ENCODE measurements around the gene CLASP1. TPM values are rescaled to one million over a fixed set of nuclear protein-coding genes. Genes with fewer than 3 reads are reported as not detected.
A peak's percentile ranks its signal among the peaks of the same experiment; 100 is the strongest.

Gene CLASP1
- total RNA-seq, 4 donors from 2014 or later, result 28.9 to 58.0 (median 41.9) TPM

DNA sequence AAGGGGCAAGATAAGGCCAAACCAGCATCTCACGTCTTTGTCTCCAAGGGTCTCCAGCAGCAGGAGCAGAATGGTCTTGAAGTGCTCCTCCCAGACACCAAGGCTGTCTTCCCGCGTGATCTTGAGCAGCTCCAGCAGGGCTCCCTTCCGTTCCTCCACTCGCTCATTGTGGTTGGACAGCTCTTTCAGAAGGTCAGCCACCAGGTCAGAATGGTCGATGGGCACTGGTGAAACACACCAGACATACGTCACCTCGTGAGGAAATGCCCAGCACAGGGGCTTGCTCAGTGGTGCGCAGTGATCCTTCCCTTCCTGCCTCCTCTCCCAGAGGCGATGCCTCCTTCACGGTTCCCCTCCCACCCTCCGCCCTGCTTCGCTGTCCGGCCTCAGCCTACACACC lies 284.2 kb downstream of the CLASP1 start:
- Histone ChIP-seq H3K9me3 (no peaks in the 10 kb centered on the region), H3K4me3 (no peak overlapping the region), H3K36me3 (peaks cover 14 to 99% (median 20%) of the 10 kb centered on the region in 3 donors), H3K27me3 (no peaks in the 10 kb centered on the region), H3K4me1 (peaks cover 0 to 32% (median 11%) of the 10 kb centered on the region in 3 donors), H3K27ac (no peak overlapping the region)
- intact Hi-C loops (cut with DNase I), result no loop called here
- TF ChIP-seq, protein P1, sequence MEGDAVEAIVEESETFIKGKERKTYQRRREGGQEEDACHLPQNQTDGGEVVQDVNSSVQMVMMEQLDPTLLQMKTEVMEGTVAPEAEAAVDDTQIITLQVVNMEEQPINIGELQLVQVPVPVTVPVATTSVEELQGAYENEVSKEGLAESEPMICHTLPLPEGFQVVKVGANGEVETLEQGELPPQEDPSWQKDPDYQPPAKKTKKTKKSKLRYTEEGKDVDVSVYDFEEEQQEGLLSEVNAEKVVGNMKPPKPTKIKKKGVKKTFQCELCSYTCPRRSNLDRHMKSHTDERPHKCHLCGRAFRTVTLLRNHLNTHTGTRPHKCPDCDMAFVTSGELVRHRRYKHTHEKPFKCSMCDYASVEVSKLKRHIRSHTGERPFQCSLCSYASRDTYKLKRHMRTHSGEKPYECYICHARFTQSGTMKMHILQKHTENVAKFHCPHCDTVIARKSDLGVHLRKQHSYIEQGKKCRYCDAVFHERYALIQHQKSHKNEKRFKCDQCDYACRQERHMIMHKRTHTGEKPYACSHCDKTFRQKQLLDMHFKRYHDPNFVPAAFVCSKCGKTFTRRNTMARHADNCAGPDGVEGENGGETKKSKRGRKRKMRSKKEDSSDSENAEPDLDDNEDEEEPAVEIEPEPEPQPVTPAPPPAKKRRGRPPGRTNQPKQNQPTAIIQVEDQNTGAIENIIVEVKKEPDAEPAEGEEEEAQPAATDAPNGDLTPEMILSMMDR (IDR thresholded peaks at IDR 0.05), result no peak
- no peak for TF ChIP-seq POLR2A (IDR thresholded peaks at IDR 0.05)
- DNase-seq, result no peak
- WGBS, 2 donors, result 90 to 94% methylated on average over 11 to 14 of the region's 14 CpGs

DNA sequence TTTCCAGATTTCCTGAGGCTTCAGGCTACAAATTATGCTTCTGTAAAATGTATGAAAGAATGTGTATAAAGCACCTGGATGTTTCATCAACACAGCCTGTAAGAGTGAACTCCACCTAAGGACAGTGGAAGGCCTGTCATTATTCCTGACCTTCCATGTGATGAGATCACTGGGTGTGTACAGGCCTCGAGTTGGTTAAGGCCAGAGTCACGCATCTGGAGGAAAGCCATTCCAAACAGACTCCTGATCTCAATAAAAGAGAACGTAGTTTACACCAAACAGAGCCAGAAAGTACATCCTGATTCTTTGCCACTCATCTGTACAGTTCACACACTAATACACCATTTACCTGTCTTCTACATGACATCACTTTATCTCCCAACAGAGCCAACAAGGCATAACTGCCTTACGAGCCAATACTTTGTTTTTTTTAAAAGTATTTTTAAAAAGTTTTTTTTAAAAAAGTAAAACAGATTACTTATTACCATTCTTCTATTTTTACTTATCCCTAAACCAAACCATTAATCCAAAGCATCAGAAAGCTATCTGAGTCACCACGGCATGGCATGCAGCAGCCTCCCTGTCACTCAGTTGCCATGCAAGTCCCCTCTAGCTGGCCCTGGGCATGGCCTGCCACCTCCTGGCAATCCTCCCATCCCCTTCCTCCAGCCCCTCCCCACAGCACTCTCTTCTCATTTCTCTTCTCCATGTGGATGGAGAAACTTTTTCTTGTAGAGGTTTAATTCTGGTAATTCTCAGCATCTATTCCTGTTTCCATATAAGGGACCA lies 285.4 kb downstream of the CLASP1 start:
- intact Hi-C loops (cut with DNase I), result no loop called here
- H3K9me3 ChIP-seq, result no peaks in the 10 kb centered on the region
- no peak overlapping the region for H3K4me3 ChIP-seq
- peaks cover 12 to 99% (median 20%) of the 10 kb centered on the region in 3 donors for H3K36me3 ChIP-seq
- no peak for DNase-seq
- no peak for TF ChIP-seq POLR2A (IDR thresholded peaks at IDR 0.05)
- TF ChIP-seq, protein P1 (IDR thresholded peaks at IDR 0.05), result no peak
- peak overlapping the region in 3 of 4 donors; percentile 29 to 62 (median 57) for H3K27ac ChIP-seq
- WGBS, 2 donors, result 18 to 49% methylated on average over 5 of the region's 5 CpGs
- no peaks in the 10 kb centered on the region for H3K27me3 ChIP-seq
- H3K4me1 ChIP-seq, result peaks cover 0 to 34% (median 11%) of the 10 kb centered on the region in 3 donors

DNA sequence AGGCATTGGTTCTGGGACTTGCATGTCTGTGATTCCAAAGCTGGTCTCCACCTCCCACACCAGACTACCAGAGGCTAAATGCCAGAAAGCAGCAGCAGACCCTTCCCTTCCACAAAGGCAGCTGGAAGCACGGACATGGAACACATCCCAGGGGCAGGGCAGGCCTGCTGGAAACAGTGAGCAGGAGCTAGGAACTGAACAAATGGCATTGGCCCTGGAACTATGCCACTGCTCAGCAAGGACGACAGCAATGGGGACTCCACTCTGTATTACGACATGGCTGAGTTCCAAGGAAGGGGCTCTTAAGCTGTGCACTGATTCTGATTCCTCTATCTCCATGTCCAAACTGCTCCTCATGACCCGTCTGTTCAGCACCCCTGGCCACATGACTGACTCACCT lies 286.5 kb downstream of the CLASP1 start:
- Histone ChIP-seq H3K4me3 (no peak overlapping the region), H3K9me3 (no peaks in the 10 kb centered on the region), H3K27me3 (no peaks in the 10 kb centered on the region), H3K27ac (peak overlapping the region in 1 of 4 donors; percentile 57), H3K36me3 (peaks cover 12 to 98% (median 21%) of the 10 kb centered on the region in 3 donors), H3K4me1 (peaks cover 0 to 34% (median 11%) of the 10 kb centered on the region in 3 donors)
- no peak for TF ChIP-seq POLR2A (IDR thresholded peaks at IDR 0.05)
- TF ChIP-seq, protein P1 (IDR thresholded peaks at IDR 0.05), result no peak
- no peak for DNase-seq
- intact Hi-C loops (cut with DNase I), result no loop called here
- 82 to 94% methylated on average over 2 to 4 of the region's 4 CpGs for WGBS, 2 donors

DNA sequence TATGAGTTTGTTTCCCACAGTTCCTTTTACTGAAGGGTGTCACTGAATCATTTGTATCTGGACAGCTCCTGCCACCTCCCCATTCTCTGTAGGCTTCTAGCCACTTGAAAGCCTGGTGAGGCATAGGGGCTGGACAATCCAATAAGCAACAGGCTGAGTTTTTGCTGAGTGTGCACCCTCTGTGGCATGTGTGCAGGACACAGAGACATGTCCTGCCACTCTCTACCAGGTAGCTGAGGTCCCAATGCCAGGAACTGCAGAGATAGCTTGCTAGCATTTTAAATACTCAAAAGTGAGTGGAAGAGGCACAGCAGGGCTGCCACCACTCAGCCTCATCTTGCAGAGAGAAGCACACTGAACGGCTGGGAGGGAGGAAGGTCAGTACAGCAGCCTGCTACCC lies 287.0 kb downstream of the CLASP1 start:
- peaks cover 12 to 98% (median 25%) of the 10 kb centered on the region in 3 donors for H3K36me3 ChIP-seq
- H3K4me1 ChIP-seq, result peaks cover 0 to 34% (median 11%) of the 10 kb centered on the region in 3 donors
- no peaks in the 10 kb centered on the region for H3K9me3 ChIP-seq
- 60 to 67% methylated on average over 1 of the region's 1 CpG for whole genome bisulfite sequencing, 2 donors
- H3K4me3 ChIP-seq, result no peak overlapping the region
- no peak overlapping the region for H3K27ac ChIP-seq
- H3K27me3 ChIP-seq, result no peaks in the 10 kb centered on the region
- intact Hi-C loops (cut with DNase I), result no loop called here
- no peak for DNase-seq
- no peak for TF ChIP-seq POLR2A (IDR thresholded peaks at IDR 0.05)
- TF ChIP-seq, protein P1 (IDR thresholded peaks at IDR 0.05), result no peak

DNA sequence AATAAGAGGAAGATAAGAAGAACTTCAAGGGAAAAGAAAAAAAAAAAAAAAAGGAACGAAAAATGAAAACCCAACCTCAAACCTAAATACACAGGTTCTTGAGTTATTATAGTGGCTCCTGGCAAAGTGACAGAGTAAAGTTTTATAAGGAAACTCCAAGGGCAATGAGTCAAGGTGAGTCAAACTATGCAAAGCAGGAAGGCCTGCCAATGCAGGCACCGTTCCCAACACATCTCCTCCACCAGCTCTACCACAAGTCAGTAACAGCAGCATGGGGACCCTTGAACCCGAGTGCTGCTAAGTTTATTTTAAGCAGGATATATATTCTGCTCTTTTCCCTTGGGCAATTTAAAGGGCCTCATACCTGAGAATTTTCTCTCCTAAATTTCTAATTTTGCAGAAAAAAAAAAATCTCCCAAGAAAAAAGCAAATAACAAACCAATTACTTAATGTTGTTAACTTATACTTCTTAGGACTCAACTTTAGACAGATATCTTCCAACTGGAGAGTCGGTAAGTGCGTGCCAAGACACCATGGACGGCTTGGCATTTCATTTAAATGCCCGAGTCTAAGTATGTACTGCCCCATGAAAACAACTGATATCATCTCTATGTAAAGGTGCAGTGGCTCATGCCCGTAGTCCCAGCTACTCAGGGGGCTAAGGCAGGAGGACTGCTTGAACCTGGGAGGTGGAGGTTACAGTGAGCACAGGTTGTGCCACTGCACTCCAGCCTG lies 288.5 kb downstream of the CLASP1 start:
- 57 to 58% methylated on average over 6 to 8 of the region's 8 CpGs for WGBS, 2 donors
- H3K27ac ChIP-seq, result no peak overlapping the region
- H3K9me3 ChIP-seq, result no peaks in the 10 kb centered on the region
- intact Hi-C loops (cut with DNase I), result no loop called here
- no peaks in the 10 kb centered on the region for H3K27me3 ChIP-seq
- H3K4me1 ChIP-seq, result peaks cover 0 to 41% (median 11%) of the 10 kb centered on the region in 3 donors
- TF ChIP-seq POLR2A (IDR thresholded peaks at IDR 0.05), result no peak
- TF ChIP-seq, protein P1 (IDR thresholded peaks at IDR 0.05), result no peak
- no peak overlapping the region for H3K4me3 ChIP-seq
- no peak for DNase-seq
- peaks cover 14 to 95% (median 27%) of the 10 kb centered on the region in 3 donors for H3K36me3 ChIP-seq
